Activated CD4-positive, CD25-positive, alpha-beta regulatory T cell treated with anti-CD3 and anti-CD28 coated beads, Interleukin-2, amount 50 U/mL, for 72 hours (primary cell): ENCODE measurements around the gene ZNF487.
"Not testable (repeated sequence)": the region's sequence is repeated elsewhere in the genome, so short reads cannot be mapped to it uniquely, and the experiment has no call there.

Experiments
- DNase-seq: peaks from one replicate; pipeline ENCODE4 v3.0.0; 2021

Gene ZNF487

GRCh38 chr10:43440463-43441134, 3.7 kb downstream of the ZNF487 start:
- no peak for DNase-seq

GRCh38 chr10:43444323-43444722, 7.4 kb downstream of the ZNF487 start:
- DNase-seq, result no peak

GRCh38 chr10:43444897-43445466, 8.1 kb downstream of the ZNF487 start:
- DNase-seq, result no peak

- DNase-seq, result not testable (repeated sequence)
These were observed 9.5 kb downstream of the ZNF487 start for GRCh38 chr10:43446219-43447017.

GRCh38 chr10:43448742-43449141, 11.8 kb downstream of the ZNF487 start:
- DNase-seq, result no peak

GRCh38 chr10:43452356-43452914, 15.5 kb downstream of the ZNF487 start:
- DNase-seq, result no peak

GRCh38 chr10:43453266-43453831, 16.4 kb downstream of the ZNF487 start:
- no peak for DNase-seq

GRCh38 chr10:43454025-43454424, 17.1 kb downstream of the ZNF487 start:
- not testable (repeated sequence) for DNase-seq

GRCh38 chr10:43456561-43456960, 19.6 kb downstream of the ZNF487 start:
- not testable (repeated sequence) for DNase-seq

GRCh38 chr10:43458227-43458626, 21.3 kb downstream of the ZNF487 start:
- no peak for DNase-seq

GRCh38 chr10:43461950-43462349, 25.0 kb downstream of the ZNF487 start:
- DNase-seq, result no peak

GRCh38 chr10:43465086-43465735, 28.3 kb downstream of the ZNF487 start:
- DNase-seq, result not testable (repeated sequence)

- not testable (repeated sequence) for DNase-seq
These were observed 28.8 kb downstream of the ZNF487 start for GRCh38 chr10:43465736-43466120.

- no peak for DNase-seq
These were observed 34.2 kb downstream of the ZNF487 start for GRCh38 chr10:43471146-43471545.

GRCh38 chr10:43471935-43472720, 35.2 kb downstream of the ZNF487 start:
- DNase-seq, result no peak

- no peak for DNase-seq
These were observed 42.4 kb downstream of the ZNF487 start for GRCh38 chr10:43479275-43479674.

- no peak for DNase-seq
These were observed 45.6 kb downstream of the ZNF487 start for GRCh38 chr10:43482319-43483078.

- no peak for DNase-seq
These were observed 54.9 kb downstream of the ZNF487 start for GRCh38 chr10:43491855-43492254.

- DNase-seq, result no peak
These were observed 66.0 kb downstream of the ZNF487 start for GRCh38 chr10:43502931-43503330.

GRCh38 chr10:43524434-43525247, 87.7 kb downstream of the ZNF487 start:
- no peak for DNase-seq
